GM12873 (cell line): ENCODE data around the gene LSP1.
A peak's percentile ranks its signal among the peaks of the same experiment; 100 is the strongest.

Experiments used
- TF ChIP-seq, protein P1 (sequence below): IDR thresholded peaks from 2 replicates; pipeline ENCODE4 v1.5.1; 2012; ENCODE audit warnings: low read depth, mild to moderate bottlenecking, moderate library complexity, low read length, control low read depth; ENCODE audit not compliant: insufficient read depth; ENCODE audit errors: missing control alignments

The LSP1 gene

DNA sequence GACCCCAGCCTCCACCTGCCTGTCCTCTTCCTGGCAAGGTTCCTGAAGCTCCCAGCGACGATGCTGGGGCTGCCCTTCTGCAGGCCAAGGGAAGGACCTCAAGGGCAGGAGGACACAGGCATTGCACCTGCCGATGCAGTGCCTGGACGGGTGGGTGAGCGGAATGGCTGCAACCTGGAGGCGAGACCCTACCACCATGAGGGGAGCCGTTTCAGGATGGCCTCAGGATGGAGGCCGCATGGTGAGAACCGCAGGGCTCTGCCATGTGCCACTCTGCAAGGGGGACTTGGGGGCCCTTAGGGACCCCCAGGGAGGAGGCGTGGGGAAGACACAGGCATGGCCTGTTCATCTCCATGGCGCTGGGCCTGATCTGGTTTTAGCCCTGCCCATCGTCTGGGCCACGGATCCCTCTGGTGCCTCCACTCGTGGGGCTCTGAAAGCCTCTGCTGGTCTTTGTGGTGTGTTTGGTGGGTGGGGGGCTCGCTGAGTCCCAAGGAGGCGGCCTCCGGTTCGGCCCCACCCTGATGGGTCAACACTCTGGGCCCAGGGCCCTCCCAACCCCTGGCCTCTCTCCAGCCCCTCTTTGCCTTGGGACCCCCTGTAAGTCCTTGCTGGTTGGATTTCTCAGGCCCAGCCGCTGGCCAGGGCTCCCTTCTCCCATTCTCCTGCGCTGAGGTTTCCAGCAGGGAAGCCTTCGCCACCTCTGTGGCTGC, 1.3 kb upstream of the LSP1 start:
- TF ChIP-seq, protein P1, sequence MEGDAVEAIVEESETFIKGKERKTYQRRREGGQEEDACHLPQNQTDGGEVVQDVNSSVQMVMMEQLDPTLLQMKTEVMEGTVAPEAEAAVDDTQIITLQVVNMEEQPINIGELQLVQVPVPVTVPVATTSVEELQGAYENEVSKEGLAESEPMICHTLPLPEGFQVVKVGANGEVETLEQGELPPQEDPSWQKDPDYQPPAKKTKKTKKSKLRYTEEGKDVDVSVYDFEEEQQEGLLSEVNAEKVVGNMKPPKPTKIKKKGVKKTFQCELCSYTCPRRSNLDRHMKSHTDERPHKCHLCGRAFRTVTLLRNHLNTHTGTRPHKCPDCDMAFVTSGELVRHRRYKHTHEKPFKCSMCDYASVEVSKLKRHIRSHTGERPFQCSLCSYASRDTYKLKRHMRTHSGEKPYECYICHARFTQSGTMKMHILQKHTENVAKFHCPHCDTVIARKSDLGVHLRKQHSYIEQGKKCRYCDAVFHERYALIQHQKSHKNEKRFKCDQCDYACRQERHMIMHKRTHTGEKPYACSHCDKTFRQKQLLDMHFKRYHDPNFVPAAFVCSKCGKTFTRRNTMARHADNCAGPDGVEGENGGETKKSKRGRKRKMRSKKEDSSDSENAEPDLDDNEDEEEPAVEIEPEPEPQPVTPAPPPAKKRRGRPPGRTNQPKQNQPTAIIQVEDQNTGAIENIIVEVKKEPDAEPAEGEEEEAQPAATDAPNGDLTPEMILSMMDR: no peak

DNA sequence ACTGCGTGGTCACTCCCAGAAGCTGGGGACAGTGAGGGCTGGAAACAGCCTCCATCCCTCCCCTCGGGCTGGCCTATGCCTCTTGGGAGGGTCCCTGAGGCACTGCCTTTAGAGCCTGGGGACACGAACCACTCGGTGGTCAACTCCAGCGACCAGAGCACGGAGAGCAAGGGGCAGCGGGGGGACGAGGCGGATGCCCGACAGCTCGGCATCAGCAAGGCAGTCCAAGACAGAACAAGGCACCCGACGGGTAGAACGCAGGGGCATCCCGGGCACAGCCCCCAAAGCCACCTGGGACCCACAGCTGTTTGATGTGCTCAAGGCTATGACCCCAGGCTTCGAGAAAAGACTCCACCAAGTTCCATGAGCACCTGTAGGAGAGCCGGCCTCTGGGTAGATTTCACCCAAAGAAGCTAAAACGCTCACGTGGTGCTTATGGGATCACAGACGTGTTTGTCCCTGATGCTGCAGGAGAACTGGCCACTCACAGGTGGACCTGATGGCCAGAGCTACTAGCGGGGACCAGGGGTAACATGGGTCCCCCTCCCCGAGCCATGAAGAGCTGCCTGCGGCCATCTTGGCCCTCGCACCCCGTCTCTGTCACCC, 510 bp upstream of the LSP1 start:
- TF ChIP-seq, protein P1: no peak

DNA sequence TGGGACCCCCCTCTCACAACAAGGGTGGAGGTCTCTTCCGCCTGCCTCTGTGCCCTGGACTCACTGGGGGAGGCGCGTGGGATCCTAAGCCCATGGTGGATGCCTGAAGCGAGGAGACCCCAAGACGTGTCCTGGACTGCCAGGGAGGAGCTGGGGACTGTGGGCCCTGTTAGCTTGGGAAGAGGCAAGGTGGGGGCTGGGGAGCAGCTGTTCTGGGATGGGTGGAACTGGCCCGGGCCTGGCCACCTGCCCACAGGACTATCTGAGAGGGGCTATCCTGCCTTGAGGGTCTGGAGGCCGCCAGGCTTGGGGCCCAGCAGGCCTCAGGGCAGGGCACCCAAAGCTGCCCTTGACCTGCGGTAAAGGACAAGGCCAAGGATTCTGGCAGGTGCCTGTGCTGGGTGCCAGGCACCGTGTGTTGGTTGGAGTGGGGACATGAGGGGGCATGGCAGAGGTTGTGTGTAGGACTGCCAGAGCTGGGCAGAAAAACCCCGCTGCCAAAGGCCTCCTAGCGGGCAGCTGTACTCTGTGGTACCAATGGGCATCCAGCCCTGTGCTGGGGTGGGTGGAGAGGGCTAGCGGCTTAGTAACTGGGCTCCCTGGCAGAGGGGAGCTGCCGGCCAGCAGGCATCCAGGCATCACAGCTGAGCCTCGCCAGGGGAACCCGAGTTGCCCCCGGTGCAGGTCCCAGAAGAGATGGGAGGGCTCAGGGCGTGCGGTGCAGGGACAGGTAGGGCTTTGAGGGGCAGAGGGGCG, 670 bp downstream of the LSP1 start:
- TF ChIP-seq, protein P1: peak; percentile 34

DNA sequence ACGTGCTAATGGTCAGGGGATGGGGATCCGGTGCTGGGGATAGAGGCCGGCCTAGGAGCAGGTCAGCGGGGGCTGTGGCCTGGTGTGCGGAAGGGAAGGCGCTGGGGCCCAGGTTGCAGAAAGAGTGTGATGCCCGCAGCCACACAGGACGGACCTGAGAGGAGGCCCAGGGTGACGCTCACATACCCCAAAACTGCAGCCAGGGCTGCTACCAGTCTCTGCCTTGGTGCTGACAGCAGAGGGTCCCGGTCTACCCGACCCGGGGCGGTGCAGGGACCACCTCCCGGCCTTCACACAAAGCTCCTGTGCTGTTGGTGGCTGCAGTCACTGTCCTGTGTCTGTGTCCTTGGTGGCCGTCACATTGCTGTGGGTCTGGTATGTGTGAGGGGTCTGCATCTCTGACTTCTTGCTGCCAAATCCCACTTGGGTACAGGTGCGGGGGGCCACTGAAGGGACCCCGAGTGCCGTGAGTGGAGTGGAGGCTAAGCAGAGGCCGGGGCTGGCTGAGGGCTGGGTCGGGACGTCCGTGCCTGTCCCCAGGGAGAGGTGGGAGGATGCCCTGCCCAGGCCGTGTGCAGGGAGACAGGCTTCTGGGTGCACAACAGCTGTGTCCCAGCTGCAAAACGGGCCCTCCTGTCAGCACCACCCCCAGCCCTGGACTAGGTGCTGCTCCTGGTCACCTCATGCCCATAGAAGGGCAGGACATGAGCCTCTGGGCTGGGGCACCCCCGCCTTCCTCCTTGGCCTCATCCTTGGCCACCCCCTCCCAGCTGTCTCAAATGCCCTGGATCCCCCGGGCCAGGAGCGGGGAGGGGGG, 1.5 kb downstream of the LSP1 start:
- TF ChIP-seq, protein P1: no peak

DNA sequence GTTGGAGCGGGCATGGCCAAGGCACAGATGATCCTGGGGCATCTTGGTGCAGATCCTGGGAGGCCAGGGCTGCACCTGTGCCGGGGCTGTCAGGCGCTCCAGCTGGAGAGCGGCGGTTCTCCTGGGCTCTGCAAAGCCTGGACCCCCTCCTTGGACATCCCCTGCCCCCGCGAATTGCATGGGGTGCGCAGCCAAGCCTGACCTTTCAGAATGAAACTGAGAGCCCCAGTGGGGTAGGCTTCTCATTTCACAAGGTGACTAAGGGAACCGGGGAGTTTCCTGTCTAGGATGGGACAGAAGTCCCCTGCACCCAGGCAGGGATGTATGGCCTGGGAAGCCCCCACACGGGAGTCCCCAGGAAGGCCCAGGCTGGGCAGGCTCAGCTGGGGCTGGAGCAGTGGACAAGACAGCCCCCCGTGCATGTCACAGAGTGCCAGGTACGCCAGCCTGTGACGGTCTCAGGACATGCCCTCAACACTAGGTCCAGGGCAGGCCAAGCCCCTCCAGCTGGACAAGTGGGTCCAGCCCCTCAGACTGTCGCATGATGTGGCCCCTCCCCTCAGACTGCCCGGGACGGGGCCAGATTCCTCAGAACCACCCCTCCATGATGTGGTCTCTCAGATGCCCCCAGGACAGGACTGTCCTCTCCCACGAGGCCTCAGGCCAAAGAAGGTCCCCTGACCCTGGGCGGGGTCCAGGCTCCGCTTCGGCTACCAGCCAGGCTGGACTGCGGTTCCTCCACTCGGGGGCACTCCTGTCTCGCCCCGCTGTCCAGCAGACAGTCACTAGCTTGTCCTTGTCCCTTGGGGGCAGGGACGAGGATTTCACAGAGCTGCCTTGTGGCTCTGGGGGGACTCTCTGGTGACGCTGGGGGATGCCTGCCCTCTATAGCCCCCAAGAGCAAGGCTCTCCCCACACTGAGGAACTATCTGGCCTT, 2.3 kb downstream of the LSP1 start:
- TF ChIP-seq, protein P1: no peak

DNA sequence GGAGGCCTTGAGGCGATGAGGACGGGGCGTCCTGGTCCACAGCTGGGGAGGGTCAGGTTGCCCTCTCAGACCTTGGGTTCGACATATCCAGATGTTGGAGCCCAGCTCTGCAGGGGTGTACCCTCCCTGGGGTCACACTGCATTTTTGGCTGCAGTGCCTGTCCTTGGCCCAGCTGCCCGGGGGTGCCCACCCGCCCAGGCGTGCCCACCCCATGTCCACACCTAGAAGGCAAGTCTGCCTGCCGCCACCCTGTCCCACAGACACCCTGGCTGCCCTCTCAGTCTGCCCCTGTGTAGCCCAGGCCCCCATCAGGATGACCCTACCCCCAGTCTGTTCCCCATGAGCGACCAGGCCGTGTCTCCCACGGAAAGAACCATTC, 3.0 kb downstream of the LSP1 start:
- TF ChIP-seq, protein P1: no peak
